H1 (cell line): ENCODE data around the gene DCXR. TPM values are rescaled to one million over a fixed set of nuclear protein-coding genes. Genes with fewer than 3 reads are reported as not detected.
A peak's percentile ranks its signal among the peaks of the same experiment; 100 is the strongest.

ENCODE experiments used
- CTCF ChIA-PET: fragments of 300-600 bp; sonication (Branson Sonifier 250); formaldehyde crosslinking; loops from one replicate; lab custom pipeline; 2021; ENCODE audit not compliant: partially characterized antibody; lab: Charles Lee
- POLR2A ChIA-PET: fragments of 300-600 bp; sonication (Branson Sonifier 250); formaldehyde crosslinking; loops from one replicate; lab custom pipeline; 2021; ENCODE audit warnings: inconsistent platforms; ENCODE audit not compliant: partially characterized antibody; lab: Charles Lee
- DNase-seq, 2 experiments: peaks; one replicate each; pipeline versions ENCODE4 v3.0.0 to v3.0.0-alpha.2; 2010 to 2022; ENCODE audit warnings: low spot score in 2 of 2, low read depth in 1 of 2, mixed read lengths in 1 of 2
- FAIRE-seq: peaks from 2 replicates; lab custom pipeline; 2011; peaks lifted over from hg19 to GRCh38; lab: Jason Lieb, UNC
- H2AFZ ChIP-seq: 2 replicates; pipeline ENCODE4 v1.8.1; 2012; ENCODE audit warnings: low read length, inconsistent platforms
- H2AK5ac ChIP-seq: 2 replicates; pipeline ENCODE4 v1.6.1; 2013; ENCODE audit warnings: low read depth, low read length
- H2BK120ac ChIP-seq: replicated peaks from 2 replicates; pipeline ENCODE3; 2013; ENCODE audit warnings: low read depth, low read length, inconsistent platforms
- H2BK12ac ChIP-seq: 2 replicates; pipeline ENCODE4 v1.6.1; 2013; ENCODE audit warnings: low read depth, low read length
- H2BK15ac ChIP-seq: 2 replicates; pipeline ENCODE4 v1.6.1; 2013; ENCODE audit warnings: low read length
- H2BK20ac ChIP-seq: 2 replicates; pipeline ENCODE4 v1.6.1; 2013; ENCODE audit warnings: low read length
- H2BK5ac ChIP-seq: 2 replicates; pipeline ENCODE4 v1.6.1; 2013; ENCODE audit warnings: low read depth, low read length
- H3K14ac ChIP-seq: 2 replicates; pipeline ENCODE4 v1.6.1; 2013; ENCODE audit warnings: inconsistent platforms; ENCODE audit not compliant: insufficient read length
- H3K18ac ChIP-seq: 2 replicates; pipeline ENCODE4 v1.6.1; 2013; ENCODE audit warnings: low read length; ENCODE audit errors: extremely low read depth
- H3K23ac ChIP-seq: 2 replicates; pipeline ENCODE4 v1.6.1; 2013; ENCODE audit warnings: inconsistent platforms; ENCODE audit not compliant: insufficient read length
- H3K23me2 ChIP-seq: 2 replicates; pipeline ENCODE4 v1.6.1; 2013; ENCODE audit warnings: low read depth, low read length
- H3K27ac ChIP-seq: 2 replicates; pipeline ENCODE4 v1.6.1; 2011; ENCODE audit warnings: low read depth, low read length, inconsistent platforms
- H3K27me3 ChIP-seq, 4 experiments: replicated peaks in 1 of 4; 1 replicate in 1 of 4; 2 replicates in 3 of 4; pipeline versions ENCODE4 v1.6.1 to v1.8.1; 2011 to 2013; ENCODE audit warnings: low read length in 3 of 4, mild to moderate bottlenecking in 3 of 4, inconsistent platforms in 2 of 4, mixed read lengths in 2 of 4, moderate library complexity in 1 of 4; ENCODE audit not compliant: control insufficient read depth in 3 of 4, insufficient read depth in 3 of 4; ENCODE audit errors: extremely low read depth in 1 of 4
- H3K36me3 ChIP-seq, 4 experiments: 2 replicates each; pipeline versions ENCODE4 v1.6.1 to v1.8.1; 2011 to 2013; ENCODE audit warnings: mild to moderate bottlenecking in 4 of 4, low read length in 3 of 4, moderate library complexity in 2 of 4, control low read depth in 1 of 4, inconsistent platforms in 1 of 4; ENCODE audit not compliant: insufficient read depth in 4 of 4, control insufficient read depth in 2 of 4
- H3K4ac ChIP-seq: replicated peaks from 2 replicates; pipeline ENCODE3; 2013; ENCODE audit warnings: low read length, low read depth, mixed read lengths, inconsistent platforms; ENCODE audit not compliant: insufficient read length
- H3K4me1 ChIP-seq, 4 experiments: replicated peaks in 1 of 4; 1 replicate in 1 of 4; 2 replicates in 3 of 4; pipeline versions ENCODE4 v1.6.1 to v1.8.1; 2011 to 2013; ENCODE audit warnings: low read length in 3 of 4, inconsistent platforms in 2 of 4, mixed read lengths in 1 of 4; ENCODE audit not compliant: insufficient read depth in 4 of 4, control insufficient read depth in 3 of 4
- H3K4me2 ChIP-seq, 2 experiments: 2 replicates each; pipeline versions ENCODE4 v1.6.1 to v1.8.1; 2011 to 2013; ENCODE audit warnings: low read depth in 2 of 2, low read length in 2 of 2, control low read depth in 1 of 2, inconsistent platforms in 1 of 2, mild to moderate bottlenecking in 1 of 2; ENCODE audit not compliant: insufficient read depth in 1 of 2
- H3K4me3 ChIP-seq, 4 experiments: fragments of 200-600, 300-600 bp in 1 of 4; sonication (generic), shearing (Covaris generic), sonication (Bioruptor Twin) in 1 of 4; 2 replicates each; pipeline versions ENCODE4 v1.5.1 to v1.8.1; 2011 to 2016; ENCODE audit warnings: low read length in 4 of 4, low read depth in 3 of 4, control low read depth in 2 of 4, inconsistent platforms in 2 of 4, mild to moderate bottlenecking in 2 of 4, mixed read lengths in 1 of 4, moderate library complexity in 1 of 4; ENCODE audit not compliant: insufficient read depth in 2 of 4; ENCODE audit errors: extremely low read depth in 1 of 4
- H3K56ac ChIP-seq: replicated peaks from 2 replicates; pipeline ENCODE3; 2013; ENCODE audit warnings: low read depth, mild to moderate bottlenecking, mixed read lengths, low read length, inconsistent platforms; ENCODE audit not compliant: insufficient read length
- H3K79me1 ChIP-seq: 2 replicates; pipeline ENCODE4 v1.6.1; 2013; ENCODE audit warnings: low read depth, low read length, control low read depth
- H3K79me2 ChIP-seq, 2 experiments: 2 replicates each; pipeline versions ENCODE4 v1.6.1 to v1.8.1; 2012 to 2013; ENCODE audit warnings: low read length in 2 of 2, mild to moderate bottlenecking in 2 of 2, inconsistent platforms in 1 of 2; ENCODE audit not compliant: insufficient read depth in 2 of 2, control insufficient read depth in 1 of 2
- H3K9ac ChIP-seq, 4 experiments: replicated peaks in 1 of 4; 1 replicate in 1 of 4; 2 replicates in 3 of 4; pipeline versions ENCODE4 v1.6.1 to v1.8.1; 2011 to 2013; ENCODE audit warnings: low read depth in 3 of 4, low read length in 3 of 4, control low read depth in 2 of 4, mild to moderate bottlenecking in 2 of 4, moderate library complexity in 2 of 4, inconsistent platforms in 1 of 4; ENCODE audit errors: extremely low read depth in 1 of 4
- H3K9me3 ChIP-seq, 2 experiments: 2 replicates each; pipeline versions ENCODE4 v1.6.1 to v1.8.1; 2012 to 2013; ENCODE audit warnings: mild to moderate bottlenecking in 2 of 2, moderate library complexity in 2 of 2, control low read depth in 1 of 2, inconsistent platforms in 1 of 2, low read depth in 1 of 2, low read length in 1 of 2, mixed read lengths in 1 of 2; ENCODE audit not compliant: insufficient read depth in 2 of 2
- H4K20me1 ChIP-seq, 2 experiments: replicated peaks in 1 of 2; 2 replicates each; pipeline versions ENCODE3 to v1.8.1; 2011 to 2013; ENCODE audit warnings: inconsistent platforms in 2 of 2, low read length in 2 of 2, mild to moderate bottlenecking in 1 of 2; ENCODE audit not compliant: insufficient read depth in 2 of 2, control insufficient read depth in 1 of 2
- H4K5ac ChIP-seq: 2 replicates; pipeline ENCODE4 v1.6.1; 2013; ENCODE audit warnings: low read length, low read depth, mixed read lengths, inconsistent platforms; ENCODE audit not compliant: insufficient read length
- H4K8ac ChIP-seq: 2 replicates; pipeline ENCODE4 v1.8.0; 2013; ENCODE audit warnings: mild to moderate bottlenecking, moderate library complexity, low read length, inconsistent platforms; ENCODE audit not compliant: insufficient read depth; ENCODE audit errors: extremely low read depth
- H4K91ac ChIP-seq: replicated peaks from 2 replicates; pipeline ENCODE3; 2013; ENCODE audit warnings: low read length, mixed read lengths, inconsistent platforms; ENCODE audit not compliant: insufficient read length
- CBX8 ChIP-seq: fragments of 300-800, 300-1000 bp; sonication (generic); IDR thresholded peaks from 2 replicates; pipeline ENCODE4 v1.7.1; 2016; ENCODE audit warnings: low read depth, low read length, borderline replicate concordance
- CTBP2 ChIP-seq: IDR thresholded peaks from 2 replicates; pipeline ENCODE4 v1.7.0; 2011; ENCODE audit warnings: borderline replicate concordance, mild to moderate bottlenecking, moderate library complexity, mixed read lengths, low read length; ENCODE audit not compliant: insufficient read depth, insufficient read length
- GABPA ChIP-seq: IDR thresholded peaks from 2 replicates; pipeline ENCODE4 v1.6.1; 2011; ENCODE audit warnings: mild to moderate bottlenecking, low read length, moderate library complexity, borderline replicate concordance; ENCODE audit not compliant: insufficient read depth
- KDM5A ChIP-seq: fragments of 200-600 bp; IDR thresholded peaks from 2 replicates; pipeline ENCODE4 v1.7.1; 2012; ENCODE audit warnings: mild to moderate bottlenecking, low read length, inconsistent platforms, mixed read lengths
- PHF8 ChIP-seq: fragments of 200-600 bp; sonication (generic); conservative IDR thresholded peaks from 2 replicates; pipeline ENCODE4 v1.7.1; 2012; ENCODE audit warnings: low read depth, mild to moderate bottlenecking, inconsistent platforms, low read length, moderate library complexity
- SAP30 ChIP-seq: fragments of 300-600 bp; sonication (generic); IDR thresholded peaks from 2 replicates; pipeline ENCODE4 v1.7.1; 2012; ENCODE audit warnings: low read length, moderate library complexity, mild to moderate bottlenecking, inconsistent platforms; ENCODE audit not compliant: insufficient read depth, insufficient replicate concordance
- TBP ChIP-seq: IDR thresholded peaks from 2 replicates; pipeline ENCODE4 v1.6.1; 2011; ENCODE audit warnings: low read depth, low read length, improper control_type of control experiment
- ZNF274 ChIP-seq: IDR thresholded peaks from 2 replicates; pipeline ENCODE4 v1.7.0; 2012; ENCODE audit warnings: low read length, borderline replicate concordance; ENCODE audit errors: extremely low read depth
- WGBS, 2 experiments: shearing (Covaris generic) in 1 of 2; methylation state at CpG; one replicate each; pipeline versions ENCODE4 v1.1.6 to v1.1.7; 2013 to 2015; ENCODE audit warnings: low lambda C conversion rate in 2 of 2, mixed read lengths in 2 of 2, inconsistent platforms in 1 of 2, low coverage in 1 of 2, missing lambda C conversion rate in 1 of 2; ENCODE audit not compliant: insufficient replicate concordance in 2 of 2, insufficient coverage in 1 of 2, insufficient read length in 1 of 2; ENCODE audit errors: extremely low coverage in 1 of 2, missing lambda C conversion rate in 1 of 2; 5-methylcytosine and 5-hydroxymethylcytosine counted together
- polyA plus RNA-seq, 7 experiments: library from polyadenylated mRNA; depleted of rRNA in 3 of 7; stranded (reverse) in 5 of 7; unstranded in 2 of 7; fragments of >200 nt in 5 of 7; fragments of 200-250 nt in 2 of 7; gene quantifications; 1 replicate in 5 of 7; 2 replicates in 1 of 7; 4 replicates in 1 of 7; pipeline versions ENCODE4 v1.2.1 to v1.2.3, GENCODE V29; 2011 to 2013; ENCODE audit warnings: missing spikeins in 2 of 7, mixed read lengths in 2 of 7
- total RNA-seq: library from RNA; stranded (reverse); fragmentation: NEBNext Ultra II Directional; extraction: Animal tissue kit (Norgen Biotek cat#: 25700); gene quantifications from 2 replicates; pipeline ENCODE4 v1.2.1, GENCODE V29; 2021

Gene DCXR
- total and polyA plus RNA-seq, 2 of the 8 experiments (the other 6 are each of a cell fraction or from before 2014, with no cell fraction given) = 96.3 to 212 TPM

GRCh38 chr17:82010575-82011525 lies 26.6 kb downstream of the DCXR start:
- Histone ChIP-seq H4K5ac (no peak overlapping the region), H3K4me2 (no peak overlapping the region), H3K27me3 (no peaks in the 10 kb centered on the region), H4K8ac (peak overlapping the region; percentile 17; the same call in 1 of the 2 replicates), H2BK15ac (no peak overlapping the region), H3K4me1 (peaks cover 0 to 1% (median 0%) of the 10 kb centered on the region in 4 experiments; a peak in 1 of 7 replicates), H3K79me2 (no peaks in the 10 kb centered on the region), H2BK12ac (no peak overlapping the region), H3K27ac (no peak overlapping the region), H3K36me3 (no peaks in the 10 kb centered on the region; a peak in 2 of 8 replicates), H2BK5ac (no peak overlapping the region), H4K91ac (no peak overlapping the region), H3K18ac (no peak overlapping the region), H3K14ac (no peak overlapping the region), H3K79me1 (peaks cover 2% of the 10 kb centered on the region), H2AFZ (no peak overlapping the region), H3K9me3 (no peaks in the 10 kb centered on the region), H3K56ac (no peak overlapping the region), H4K20me1 (peaks cover 6 to 9% of the 10 kb centered on the region in 2 experiments), H3K23me2 (0 out of 2 replicates have a peak, but pooled peaks cover 1% of the 10 kb centered on the region), H3K4me3 (no peak overlapping the region), H3K4ac (no peak overlapping the region), H2BK120ac (no peak overlapping the region), H3K9ac (no peak overlapping the region), H2BK20ac (no peak overlapping the region), H3K23ac (no peak overlapping the region), H2AK5ac (no peak overlapping the region)
- WGBS, 2 experiments = 88% methylated on average over 26 of the region's 39 CpGs; no CpG with 5 or more reads in 1 of the 2 experiments
- ChIA-PET POLR2A (interaction anchor here (1.0 to 3.2 kb wide), 3 partner anchors 11 to 22 kb away, joined by 3 to 13 read pairs (median 4); partner anchors contain the start of genes CENPX and LRRC45), CTCF (interaction anchor here (1.2 to 3.4 kb wide), 3 partner anchors 9 to 15 kb away, joined by 5 to 16 read pairs (median 7); no protein-coding TSS in a partner anchor)
- DNase-seq (no peak), FAIRE-seq (no peak)
- TF ChIP-seq CTBP2 (no peak), KDM5A (no peak), TBP (no peak), ZNF274 (no peak), CBX8 (no peak), SAP30 (no peak), PHF8 (no peak), GABPA (no peak)
